H9 (cell line): ENCODE measurements around the gene TRIM9. TPM values are rescaled to one million over a fixed set of nuclear protein-coding genes. Genes with fewer than 3 reads are reported as not detected.

Experiments
- DNase-seq: peaks from one replicate; pipeline ENCODE4 v3.0.0-alpha.2; 2017
- H2AFZ ChIP-seq: one replicate; pipeline ENCODE4 v1.6.1; 2013; ENCODE audit warnings: mild to moderate bottlenecking, low read length, control low read depth, moderate library complexity
- H2AK5ac ChIP-seq: 2 replicates; pipeline ENCODE4 v1.6.1; 2013; ENCODE audit warnings: low read length, control low read depth, mixed read lengths; ENCODE audit not compliant: insufficient read length
- H2BK120ac ChIP-seq: one replicate; pipeline ENCODE4 v1.6.1; 2013; ENCODE audit warnings: low read depth, mild to moderate bottlenecking, low read length, control low read depth, inconsistent platforms; ENCODE audit not compliant: poor library complexity, severe bottlenecking
- H2BK12ac ChIP-seq: 2 replicates; pipeline ENCODE4 v1.6.1; 2013; ENCODE audit warnings: low read length, control low read depth, mixed read lengths, low read depth; ENCODE audit not compliant: insufficient read length
- H2BK15ac ChIP-seq: 2 replicates; pipeline ENCODE4 v1.6.1; 2013; ENCODE audit warnings: low read depth, low read length, control low read depth
- H2BK20ac ChIP-seq: one replicate; pipeline ENCODE4 v1.6.1; 2013; ENCODE audit warnings: low read depth, mild to moderate bottlenecking, low read length, control low read depth, inconsistent platforms; ENCODE audit not compliant: poor library complexity, severe bottlenecking
- H2BK5ac ChIP-seq: 2 replicates; pipeline ENCODE4 v1.6.1; 2013; ENCODE audit warnings: low read length, control low read depth, mixed read lengths; ENCODE audit not compliant: insufficient read length
- H3K14ac ChIP-seq: 2 replicates; pipeline ENCODE4 v1.6.1; 2013; ENCODE audit warnings: low read length, control low read depth; ENCODE audit not compliant: insufficient read depth
- H3K18ac ChIP-seq: 2 replicates; pipeline ENCODE4 v1.6.1; 2013; ENCODE audit warnings: low read depth, mild to moderate bottlenecking, mixed read lengths, low read length, control low read depth; ENCODE audit not compliant: insufficient read length
- H3K23ac ChIP-seq: 2 replicates; pipeline ENCODE4 v1.6.1; 2013; ENCODE audit warnings: low read length, control low read depth, mixed read lengths, low read depth; ENCODE audit not compliant: insufficient read length
- H3K23me2 ChIP-seq: 2 replicates; pipeline ENCODE4 v1.6.1; 2013; ENCODE audit warnings: low read depth, mild to moderate bottlenecking, mixed read lengths, low read length, control low read depth; ENCODE audit not compliant: insufficient read length, poor library complexity, severe bottlenecking
- H3K27ac ChIP-seq: 2 replicates; pipeline ENCODE4 v1.5.1; 2013; ENCODE audit warnings: low read length, control low read depth, mixed read lengths, low read depth; ENCODE audit not compliant: insufficient read length
- H3K27me3 ChIP-seq: 2 replicates; pipeline ENCODE4 v1.6.1; 2013; ENCODE audit warnings: low read length, control low read depth, inconsistent platforms; ENCODE audit not compliant: insufficient read depth
- H3K4ac ChIP-seq: 2 replicates; pipeline ENCODE4 v1.6.1; 2013; ENCODE audit warnings: low read depth, mild to moderate bottlenecking, control low read depth, inconsistent platforms, low read length, moderate library complexity
- H3K4me1 ChIP-seq: 2 replicates; pipeline ENCODE4 v1.6.1; 2013; ENCODE audit warnings: low read length, control low read depth, inconsistent platforms; ENCODE audit not compliant: insufficient read depth
- H3K4me2 ChIP-seq: 2 replicates; pipeline ENCODE4 v1.6.1; 2013; ENCODE audit warnings: low read length, control low read depth, mixed read lengths; ENCODE audit not compliant: insufficient read length, insufficient read depth
- H3K56ac ChIP-seq: 2 replicates; pipeline ENCODE4 v1.6.1; 2013; ENCODE audit warnings: low read depth, mild to moderate bottlenecking, mixed read lengths, low read length, control low read depth; ENCODE audit not compliant: insufficient read length
- H3K79me1 ChIP-seq: 2 replicates; pipeline ENCODE4 v1.6.1; 2013; ENCODE audit warnings: low read depth, mild to moderate bottlenecking, moderate library complexity, low read length, control low read depth, inconsistent platforms; ENCODE audit not compliant: insufficient read depth, poor library complexity, severe bottlenecking
- H3K79me2 ChIP-seq: 2 replicates; pipeline ENCODE4 v1.6.1; 2013; ENCODE audit warnings: low read length, control low read depth, inconsistent platforms; ENCODE audit not compliant: insufficient read depth
- H3K9ac ChIP-seq: 2 replicates; pipeline ENCODE4 v1.6.1; 2013; ENCODE audit warnings: low read length, control low read depth, mixed read lengths; ENCODE audit not compliant: insufficient read length; ENCODE audit errors: extremely low read depth
- H3K9me3 ChIP-seq: one replicate; pipeline ENCODE4 v1.6.1; 2013; ENCODE audit warnings: low read depth, low read length, inconsistent platforms; ENCODE audit not compliant: control insufficient read depth
- H3T11ph ChIP-seq: one replicate; pipeline ENCODE4 v1.6.1; 2013; ENCODE audit warnings: mild to moderate bottlenecking, low read length, control low read depth, inconsistent platforms
- H4K20me1 ChIP-seq: one replicate; pipeline ENCODE4 v1.6.1; 2013; ENCODE audit not compliant: control insufficient read depth, insufficient read length, insufficient read depth
- H4K5ac ChIP-seq: 2 replicates; pipeline ENCODE4 v1.6.1; 2013; ENCODE audit warnings: low read depth, mild to moderate bottlenecking, mixed read lengths, low read length, control low read depth; ENCODE audit not compliant: insufficient read length
- H4K8ac ChIP-seq: replicated peaks from 2 replicates; pipeline ENCODE4 v1.6.1; 2013; ENCODE audit warnings: low read length, control low read depth, mixed read lengths, low read depth; ENCODE audit not compliant: insufficient read length
- H4K91ac ChIP-seq: 2 replicates; pipeline ENCODE4 v1.6.1; 2013; ENCODE audit warnings: low read depth, mild to moderate bottlenecking, moderate library complexity, mixed read lengths, low read length, control low read depth; ENCODE audit not compliant: insufficient read length
- H3K27ac Mint-ChIP-seq, 3 experiments: 2 replicates in 2 of 3; 3 replicates in 1 of 3; pipeline ENCODE4 v1.8.0; 2020 to 2021; ENCODE audit warnings: mixed read lengths in 3 of 3, mild to moderate bottlenecking in 1 of 3, moderate library complexity in 1 of 3
- H3K27me3 Mint-ChIP-seq: 2 replicates; pipeline ENCODE4 v1.8.0; 2021; ENCODE audit warnings: low read depth, mild to moderate bottlenecking, moderate library complexity, mixed read lengths
- H3K36me3 Mint-ChIP-seq, 3 experiments: 2 replicates in 2 of 3; 3 replicates in 1 of 3; pipeline ENCODE4 v1.8.0; 2020 to 2021; ENCODE audit warnings: low read depth in 3 of 3, mixed read lengths in 3 of 3; ENCODE audit not compliant: insufficient read depth in 1 of 3
- H3K4me1 Mint-ChIP-seq, 2 experiments: 2 replicates each; pipeline ENCODE4 v1.8.0; 2020; ENCODE audit warnings: mixed read lengths in 2 of 2
- H3K4me3 Mint-ChIP-seq, 2 experiments: 2 replicates in 1 of 2; 3 replicates in 1 of 2; pipeline ENCODE4 v1.8.0; 2020 to 2021; ENCODE audit warnings: mild to moderate bottlenecking in 2 of 2, mixed read lengths in 2 of 2, moderate library complexity in 1 of 2
- H3K9me3 Mint-ChIP-seq, 2 experiments: 2 replicates in 1 of 2; 3 replicates in 1 of 2; pipeline ENCODE4 v1.8.0; 2020; ENCODE audit warnings: mild to moderate bottlenecking in 2 of 2, mixed read lengths in 2 of 2, moderate library complexity in 1 of 2
- CTCF ChIP-seq: fragments of 200-600 bp; sonication (generic); conservative IDR thresholded peaks from 3 replicates; pipeline ENCODE4 v1.8.0; 2021; ENCODE audit warnings: antibody characterized with exemption, mild to moderate bottlenecking
- WGBS: extraction: QIAGEN DNeasy Blood & Tissue Kit; methylation state at CpG from one replicate; pipeline ENCODE4 v1.1.7; 2013; ENCODE audit warnings: missing lambda C conversion rate, low lambda C conversion rate, mixed read lengths; ENCODE audit not compliant: insufficient read length; ENCODE audit errors: extremely low coverage; 5-methylcytosine and 5-hydroxymethylcytosine counted together
- total RNA-seq: library from RNA; stranded (reverse); gene quantifications from 2 replicates; pipeline ENCODE4 v1.2.1, GENCODE V29; 2021

Gene TRIM9
- total RNA-seq, 1 experiment from 2014 or later: 0.98 TPM

GRCh38 chr14:51081209-51081608, 13.7 kb downstream of the TRIM9 start:
- no peak overlapping the region for H2BK5ac ChIP-seq
- Mint-ChIP-seq H3K36me3 (no peaks in the 10 kb centered on the region), H3K4me3 (no peak overlapping the region), H3K27me3 (no peaks in the 10 kb centered on the region), H3K27ac (no peak overlapping the region), H3K9me3 (no peaks in the 10 kb centered on the region), H3K4me1 (peaks cover 0 to 2% of the 10 kb centered on the region in 2 experiments; a peak in 2 of 4 replicates)
- H4K20me1 ChIP-seq: no peaks in the 10 kb centered on the region
- no peak overlapping the region for H3K9ac ChIP-seq
- H2AFZ ChIP-seq: no peak overlapping the region
- no peaks in the 10 kb centered on the region for H3K79me1 ChIP-seq
- H3K4me2 ChIP-seq: no peak overlapping the region
- H4K8ac ChIP-seq: no peak overlapping the region
- no peak overlapping the region for H2AK5ac ChIP-seq
- H3K23ac ChIP-seq: no peak overlapping the region
- no peak overlapping the region for H3T11ph ChIP-seq
- no peak overlapping the region for H4K91ac ChIP-seq
- H2BK20ac ChIP-seq: no peak overlapping the region
- no peaks in the 10 kb centered on the region for H3K79me2 ChIP-seq
- H3K27me3 ChIP-seq: no peaks in the 10 kb centered on the region
- no peak overlapping the region for H3K4ac ChIP-seq
- H3K56ac ChIP-seq: no peak overlapping the region
- no peak overlapping the region for H2BK12ac ChIP-seq
- H3K9me3 ChIP-seq: no peaks in the 10 kb centered on the region
- no peak overlapping the region for H3K14ac ChIP-seq
- no CpG with 5 or more reads among the region's 4 CpGs for WGBS
- TF ChIP-seq CTCF: no peak
- H2BK120ac ChIP-seq: no peak overlapping the region
- no peak overlapping the region for H3K18ac ChIP-seq
- no peaks in the 10 kb centered on the region for H3K23me2 ChIP-seq
- H3K27ac ChIP-seq: no peak overlapping the region
- H3K4me1 ChIP-seq: no peaks in the 10 kb centered on the region
- no peak overlapping the region for H2BK15ac ChIP-seq
- DNase-seq: no peak
- H4K5ac ChIP-seq: no peak overlapping the region
